Neuronal stem cell (in vitro differentiated cells): ENCODE data around the gene ZNF485.
A peak's percentile ranks its signal among the peaks of the same experiment; 100 is the strongest.
"Not testable (repeated sequence)": the region's sequence is repeated elsewhere in the genome, so short reads cannot be mapped to it uniquely, and the experiment has no call there.

Experiments
- DNase-seq: peaks from one replicate; pipeline ENCODE4 v3.0.0-alpha.2; 2013; ENCODE audit warnings: low spot score
- H2AFZ ChIP-seq: one replicate; pipeline ENCODE4 v1.6.1; 2013; ENCODE audit warnings: mild to moderate bottlenecking, low read length, inconsistent platforms
- H2AK5ac ChIP-seq: 2 replicates; pipeline ENCODE4 v1.6.1; 2013; ENCODE audit warnings: low read depth, mild to moderate bottlenecking, inconsistent platforms, low read length, moderate library complexity, mixed read lengths
- H2BK120ac ChIP-seq: 2 replicates; pipeline ENCODE4 v1.6.1; 2013; ENCODE audit warnings: low read depth, mild to moderate bottlenecking, inconsistent platforms, low read length, moderate library complexity, mixed read lengths
- H2BK12ac ChIP-seq: one replicate; pipeline ENCODE4 v1.6.1; 2013; ENCODE audit warnings: low read length, inconsistent platforms
- H2BK15ac ChIP-seq: 2 replicates; pipeline ENCODE4 v1.6.1; 2013; ENCODE audit warnings: mild to moderate bottlenecking, low read length, inconsistent platforms, mixed read lengths
- H2BK5ac ChIP-seq: one replicate; pipeline ENCODE4 v1.6.1; 2013; ENCODE audit warnings: inconsistent platforms, mild to moderate bottlenecking, low read length, moderate library complexity
- H3K14ac ChIP-seq: one replicate; pipeline ENCODE4 v1.6.1; 2013; ENCODE audit warnings: low read length, inconsistent platforms
- H3K18ac ChIP-seq: 2 replicates; pipeline ENCODE4 v1.6.1; 2013; ENCODE audit warnings: low read length, inconsistent platforms
- H3K23ac ChIP-seq: 2 replicates; pipeline ENCODE4 v1.6.1; 2013; ENCODE audit warnings: low read depth, mild to moderate bottlenecking, mixed read lengths, low read length, inconsistent platforms; ENCODE audit not compliant: poor library complexity
- H3K27ac ChIP-seq: replicated peaks from 3 replicates; pipeline ENCODE4 v1.5.1; 2013; ENCODE audit warnings: low read length, inconsistent platforms
- H3K27me3 ChIP-seq, 3 experiments: 2 replicates each; pipeline ENCODE4 v1.6.1; 2013; ENCODE audit warnings: low read length in 3 of 3, mild to moderate bottlenecking in 2 of 3, inconsistent platforms in 1 of 3, low read depth in 1 of 3, mixed read lengths in 1 of 3, moderate library complexity in 1 of 3; ENCODE audit not compliant: control insufficient read depth in 3 of 3, insufficient read depth in 3 of 3
- H3K36me3 ChIP-seq, 2 donors: replicated peaks in 1 of 2; 2 replicates each; pipeline ENCODE4 v1.6.1; 2013; ENCODE audit warnings: low read length in 2 of 2; ENCODE audit not compliant: control insufficient read depth in 2 of 2, insufficient read depth in 2 of 2
- H3K4ac ChIP-seq: 2 replicates; pipeline ENCODE4 v1.6.1; 2013; ENCODE audit warnings: inconsistent platforms, mild to moderate bottlenecking, low read length, moderate library complexity
- H3K4me1 ChIP-seq, 2 donors: 1 replicate in 1 of 2; 2 replicates in 1 of 2; pipeline ENCODE4 v1.6.1; 2013; ENCODE audit warnings: low read length in 2 of 2, low read depth in 1 of 2; ENCODE audit not compliant: control insufficient read depth in 2 of 2, insufficient read depth in 1 of 2
- H3K4me2 ChIP-seq: one replicate; pipeline ENCODE4 v1.6.1; 2013; ENCODE audit warnings: mild to moderate bottlenecking, low read length, inconsistent platforms; ENCODE audit not compliant: insufficient read depth, poor library complexity, severe bottlenecking
- H3K4me3 ChIP-seq, 2 donors: 2 replicates each; pipeline ENCODE4 v1.5.1; 2013; ENCODE audit warnings: low read length in 2 of 2, mild to moderate bottlenecking in 2 of 2, inconsistent platforms in 1 of 2, moderate library complexity in 1 of 2
- H3K79me1 ChIP-seq: one replicate; pipeline ENCODE4 v1.6.1; 2013; ENCODE audit warnings: low read depth, mild to moderate bottlenecking, inconsistent platforms, low read length, moderate library complexity
- H3K9ac ChIP-seq: one replicate; pipeline ENCODE4 v1.6.1; 2013; ENCODE audit warnings: mild to moderate bottlenecking, low read depth, low read length, inconsistent platforms; ENCODE audit not compliant: poor library complexity
- H3K9me3 ChIP-seq, 2 donors: replicated peaks in 1 of 2; 2 replicates each; pipeline versions ENCODE3 to v1.6.1; 2013; ENCODE audit warnings: low read length in 2 of 2, mild to moderate bottlenecking in 2 of 2, inconsistent platforms in 1 of 2, low read depth in 1 of 2, mixed read lengths in 1 of 2, moderate library complexity in 1 of 2; ENCODE audit not compliant: control insufficient read depth in 2 of 2, insufficient read depth in 1 of 2
- H4K8ac ChIP-seq: one replicate; pipeline ENCODE4 v1.6.1; 2013; ENCODE audit warnings: low read depth, mild to moderate bottlenecking, inconsistent platforms, low read length, moderate library complexity
- H4K91ac ChIP-seq: one replicate; pipeline ENCODE4 v1.6.1; 2013; ENCODE audit warnings: low read length, low read depth, mild to moderate bottlenecking, inconsistent platforms; ENCODE audit not compliant: poor library complexity
- WGBS, 2 donors: extraction: QIAGEN DNeasy Blood & Tissue Kit; methylation state at CpG; one replicate each; pipeline ENCODE4 v1.1.7; 2013; ENCODE audit warnings: missing lambda C conversion rate in 2 of 2, mixed read lengths in 1 of 2; ENCODE audit not compliant: insufficient read length in 2 of 2, insufficient replicate concordance in 1 of 2; ENCODE audit errors: extremely low coverage in 2 of 2; 5-methylcytosine and 5-hydroxymethylcytosine counted together

The ZNF485 gene

DNA sequence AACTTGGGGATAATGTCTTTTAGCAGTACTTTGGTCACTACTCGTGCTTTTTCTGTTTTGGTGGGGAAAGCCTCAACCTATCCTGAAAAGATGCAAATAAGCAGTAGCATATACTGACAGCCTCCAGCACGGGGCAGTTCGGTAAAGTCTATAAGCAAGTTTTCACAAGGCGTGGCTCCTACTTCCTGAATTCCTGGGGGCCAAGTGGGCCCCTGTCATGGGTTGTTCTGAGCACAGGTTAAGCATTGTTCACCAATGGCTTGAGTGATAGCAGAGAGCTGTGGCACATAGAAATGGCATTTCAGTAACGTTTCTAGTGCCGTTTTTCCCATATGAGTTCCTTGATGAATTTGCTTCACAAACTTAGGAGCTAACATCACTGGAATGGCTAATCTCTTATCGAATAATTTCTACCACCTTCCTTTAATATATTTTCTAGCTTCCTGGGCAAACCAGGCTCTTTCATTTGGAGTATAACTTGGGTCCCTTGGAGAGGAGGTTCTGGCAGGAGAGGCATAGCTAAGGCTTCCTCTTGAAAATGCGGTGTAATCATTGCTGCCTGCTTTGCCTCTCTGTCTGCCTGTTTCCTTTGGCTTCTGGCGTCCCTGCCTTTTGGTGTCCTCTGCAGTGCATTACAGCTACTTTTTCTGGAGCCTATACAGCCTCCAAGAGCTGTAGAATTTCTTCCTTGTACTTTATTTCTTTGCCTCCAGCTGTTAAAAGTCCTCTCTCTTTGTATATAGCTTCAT is 20.1 kb upstream of the ZNF485 start:
- H3K27ac ChIP-seq, result no peak overlapping the region
- no peak overlapping the region for H2BK12ac ChIP-seq
- no peak overlapping the region for H4K8ac ChIP-seq
- no peak overlapping the region for H3K4me2 ChIP-seq
- no peak overlapping the region for H2AFZ ChIP-seq
- no peak overlapping the region for H4K91ac ChIP-seq
- no peak overlapping the region for H3K4me3 ChIP-seq
- no peaks in the 10 kb centered on the region for H3K36me3 ChIP-seq
- H2AK5ac ChIP-seq, result no peak overlapping the region
- H3K9me3 ChIP-seq, result peaks cover 0 to 2% of the 10 kb centered on the region in 2 donors
- H3K18ac ChIP-seq, result no peak overlapping the region
- no peaks in the 10 kb centered on the region for H3K27me3 ChIP-seq
- H3K9ac ChIP-seq, result no peak overlapping the region
- WGBS, 2 donors, result no CpG with 5 or more reads among the region's 9 CpGs
- H3K4me1 ChIP-seq, result no peaks in the 10 kb centered on the region
- no peak overlapping the region for H3K14ac ChIP-seq
- no peak overlapping the region for H3K23ac ChIP-seq
- H2BK120ac ChIP-seq, result no peak overlapping the region
- H2BK15ac ChIP-seq, result no peak overlapping the region
- H3K79me1 ChIP-seq, result no peaks in the 10 kb centered on the region
- DNase-seq, result no peak
- H3K4ac ChIP-seq, result no peak overlapping the region
- H2BK5ac ChIP-seq, result no peak overlapping the region

DNA sequence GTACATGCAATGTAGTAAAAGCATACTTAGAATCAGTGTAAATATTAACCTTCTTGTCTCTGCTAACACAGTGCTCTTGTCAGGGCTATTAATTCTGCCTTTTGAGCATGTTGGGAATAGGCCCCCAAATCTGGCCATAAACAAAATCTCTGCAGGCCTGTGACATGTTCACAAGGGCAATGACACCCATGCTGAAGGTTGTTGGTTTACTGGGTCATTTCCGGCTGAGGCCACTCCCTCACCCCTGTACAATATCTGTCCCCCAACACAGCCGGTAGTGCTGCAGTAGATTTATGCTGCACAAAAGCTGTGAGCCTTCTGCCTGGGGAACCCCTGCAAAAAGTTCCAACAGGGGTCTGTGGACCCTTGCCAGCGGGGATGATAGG is 19.5 kb upstream of the ZNF485 start:
- not testable (repeated sequence) for H3K14ac ChIP-seq, H3K18ac ChIP-seq, H4K91ac ChIP-seq, H4K8ac ChIP-seq, DNase-seq, H3K4me3 ChIP-seq, H3K79me1 ChIP-seq, H2BK15ac ChIP-seq, H3K27ac ChIP-seq, H3K23ac ChIP-seq, H3K4me2 ChIP-seq, H3K4me1 ChIP-seq, H2BK12ac ChIP-seq, H2BK5ac ChIP-seq, H3K9me3 ChIP-seq, H2AK5ac ChIP-seq, H3K9ac ChIP-seq, H3K4ac ChIP-seq, H2AFZ ChIP-seq, H2BK120ac ChIP-seq, H3K36me3 ChIP-seq, H3K27me3 ChIP-seq
- no CpG with 5 or more reads among the region's 3 CpGs for WGBS, 2 donors

DNA sequence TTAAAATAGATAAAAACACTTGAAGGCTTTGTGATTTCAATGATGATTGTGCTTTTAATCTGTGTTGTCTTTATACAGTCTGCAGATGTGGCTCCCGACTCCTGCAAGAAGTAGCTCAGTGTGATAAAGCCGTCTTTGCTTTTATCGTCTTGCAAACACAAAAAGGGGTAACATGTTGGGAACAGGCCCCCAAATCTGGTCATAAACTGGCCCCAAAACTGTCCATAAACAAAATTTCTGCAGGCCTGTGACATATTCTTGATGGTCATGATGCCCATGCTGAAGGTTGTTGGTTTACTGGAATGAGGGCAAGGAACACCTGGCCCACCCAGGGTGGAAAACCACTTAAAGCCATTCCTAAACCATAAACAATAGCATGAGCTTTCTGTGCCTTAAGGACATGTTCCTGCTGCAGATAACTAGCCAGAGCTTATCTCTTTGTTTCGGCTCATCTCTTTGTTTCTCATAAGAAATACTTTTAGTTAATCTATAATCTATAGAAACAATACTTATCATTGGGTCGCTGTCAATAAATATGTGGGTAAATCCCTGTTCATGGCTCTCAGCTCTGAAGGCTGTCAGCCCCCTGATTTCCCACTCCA is 14.8 kb upstream of the ZNF485 start:
- Histone ChIP-seq H2BK120ac (no peak overlapping the region), H4K91ac (no peak overlapping the region), H3K4me2 (no peak overlapping the region), H3K18ac (no peak overlapping the region), H2BK15ac (no peak overlapping the region), H3K27me3 (peaks cover 0 to 14% (median 0%) of the 10 kb centered on the region in 3 experiments), H4K8ac (no peak overlapping the region), H3K79me1 (no peaks in the 10 kb centered on the region), H3K23ac (no peak overlapping the region), H3K36me3 (no peaks in the 10 kb centered on the region), H2BK12ac (no peak overlapping the region), H3K9ac (no peak overlapping the region), H2AFZ (no peak overlapping the region), H3K27ac (no peak overlapping the region), H2AK5ac (no peak overlapping the region), H3K4me3 (no peak overlapping the region), H3K4me1 (no peaks in the 10 kb centered on the region), H2BK5ac (no peak overlapping the region), H3K9me3 (peaks cover 5 to 9% of the 10 kb centered on the region in 2 donors), H3K14ac (no peak overlapping the region), H3K4ac (no peak overlapping the region)
- DNase-seq, result no peak
- no CpG with 5 or more reads among the region's 5 CpGs for WGBS, 2 donors

DNA sequence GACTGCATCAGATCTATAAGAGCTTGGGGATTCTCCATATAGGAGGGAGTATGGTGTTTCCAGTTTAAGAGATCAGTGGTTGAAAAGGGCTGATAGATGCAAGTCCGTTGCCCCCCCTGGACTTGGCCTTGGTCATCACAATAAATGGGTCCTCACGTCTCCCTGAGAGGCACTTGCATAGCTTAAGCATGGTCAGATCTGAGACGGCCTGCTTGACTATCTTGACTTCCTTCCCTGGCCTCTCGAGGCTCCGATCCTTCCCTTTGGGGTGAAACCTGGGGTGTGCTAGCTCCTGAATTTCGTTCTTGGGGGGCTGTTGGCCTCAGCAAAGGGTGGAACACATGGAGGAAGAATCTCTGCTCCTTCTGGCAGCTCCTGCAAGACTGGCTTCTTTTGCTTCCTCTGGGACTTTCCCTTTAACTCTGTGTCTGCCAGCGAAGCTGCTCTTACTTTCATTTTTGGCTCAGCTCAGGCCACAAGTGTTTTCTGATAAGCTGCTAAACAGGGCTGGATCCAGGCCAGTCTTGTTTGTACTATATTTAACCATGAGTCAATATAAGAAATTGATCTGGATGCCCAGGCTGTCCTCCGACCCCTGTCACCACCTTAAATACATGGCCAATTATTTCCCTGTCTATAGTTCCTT is 11.2 kb upstream of the ZNF485 start:
- Histone ChIP-seq H3K36me3 (no peaks in the 10 kb centered on the region), H3K4ac (no peak overlapping the region), H3K79me1 (no peaks in the 10 kb centered on the region), H3K27me3 (peaks cover 0 to 14% (median 0%) of the 10 kb centered on the region in 3 experiments), H3K4me3 (no peak overlapping the region), H2AK5ac (no peak overlapping the region), H3K9me3 (peaks cover 8 to 9% of the 10 kb centered on the region in 2 donors), H2BK15ac (no peak overlapping the region), H2BK12ac (no peak overlapping the region), H3K14ac (no peak overlapping the region), H3K4me1 (no peaks in the 10 kb centered on the region), H3K23ac (no peak overlapping the region), H2BK5ac (no peak overlapping the region), H2AFZ (peak overlapping the region; percentile 72), H3K4me2 (no peak overlapping the region), H3K9ac (no peak overlapping the region), H3K27ac (no peak overlapping the region), H4K91ac (no peak overlapping the region), H2BK120ac (no peak overlapping the region), H3K18ac (no peak overlapping the region), H4K8ac (no peak overlapping the region)
- no peak for DNase-seq
- WGBS, 2 donors, result no CpG with 5 or more reads among the region's 8 CpGs
